Stimulated activated CD4-positive, alpha-beta T cell treated with anti-CD3 and anti-CD28 coated beads, Interleukin-4, amount 100 ng/mL, for 4 hours (primary cell): ENCODE measurements around the gene ZBTB16.

ENCODE experiments used
- DNase-seq, 2 experiments: peaks; one replicate each; pipeline ENCODE4 v3.0.0-alpha.2; 2020

Gene ZBTB16

GRCh38 chr11:114132944-114133394 is 73.5 kb downstream of the ZBTB16 start:
- DNase-seq: no peak

GRCh38 chr11:114133548-114134329 is 74.2 kb downstream of the ZBTB16 start:
- DNase-seq: no peak

- no peak for DNase-seq
Measured at GRCh38 chr11:114134870-114135269, 75.4 kb downstream of the ZBTB16 start.

GRCh38 chr11:114135737-114136151 is 76.2 kb downstream of the ZBTB16 start:
- no peak for DNase-seq

- no peak for DNase-seq
Measured at GRCh38 chr11:114136686-114137640, 77.5 kb downstream of the ZBTB16 start.

GRCh38 chr11:114137838-114138237 is 78.3 kb downstream of the ZBTB16 start:
- DNase-seq: no peak

GRCh38 chr11:114138411-114138810 is 78.9 kb downstream of the ZBTB16 start:
- no peak for DNase-seq

GRCh38 chr11:114140826-114141225 is 81.3 kb downstream of the ZBTB16 start:
- DNase-seq: no peak

- DNase-seq: no peak
Measured at GRCh38 chr11:114141863-114142580, 82.5 kb downstream of the ZBTB16 start.

GRCh38 chr11:114142707-114143106 is 83.2 kb downstream of the ZBTB16 start:
- DNase-seq: no peak

GRCh38 chr11:114145166-114145775 is 85.8 kb downstream of the ZBTB16 start:
- no peak for DNase-seq

- DNase-seq: no peak
Measured at GRCh38 chr11:114147375-114148012, 88.0 kb downstream of the ZBTB16 start.

GRCh38 chr11:114148013-114148382 is 88.5 kb downstream of the ZBTB16 start:
- no peak for DNase-seq

- DNase-seq: no peak
Measured at GRCh38 chr11:114149689-114150407, 90.3 kb downstream of the ZBTB16 start.

GRCh38 chr11:114150671-114151070 is 91.2 kb downstream of the ZBTB16 start:
- DNase-seq: no peak

GRCh38 chr11:114151631-114152030 is 92.1 kb downstream of the ZBTB16 start:
- no peak for DNase-seq

- no peak for DNase-seq
Measured at GRCh38 chr11:114152162-114152561, 92.7 kb downstream of the ZBTB16 start.

- DNase-seq: no peak
Measured at GRCh38 chr11:114152785-114153184, 93.3 kb downstream of the ZBTB16 start.

GRCh38 chr11:114153224-114153623 is 93.7 kb downstream of the ZBTB16 start:
- no peak for DNase-seq

GRCh38 chr11:114154271-114155047 is 94.9 kb downstream of the ZBTB16 start:
- DNase-seq: no peak

GRCh38 chr11:114155116-114155515 is 95.6 kb downstream of the ZBTB16 start:
- no peak for DNase-seq
